DMS114 treated with DMSO at 0.1 percent for 48 hours (cell line): ENCODE results near the gene AEBP2.
A peak's percentile ranks its signal among the peaks of the same experiment; 100 is the strongest.

Source experiments
- DNase-seq: peaks from one replicate; lab custom pipeline; 2025; ENCODE audit not compliant: unreplicated experiment; lab: John Stamatoyannopoulos, UW

The AEBP2 gene

DNA sequence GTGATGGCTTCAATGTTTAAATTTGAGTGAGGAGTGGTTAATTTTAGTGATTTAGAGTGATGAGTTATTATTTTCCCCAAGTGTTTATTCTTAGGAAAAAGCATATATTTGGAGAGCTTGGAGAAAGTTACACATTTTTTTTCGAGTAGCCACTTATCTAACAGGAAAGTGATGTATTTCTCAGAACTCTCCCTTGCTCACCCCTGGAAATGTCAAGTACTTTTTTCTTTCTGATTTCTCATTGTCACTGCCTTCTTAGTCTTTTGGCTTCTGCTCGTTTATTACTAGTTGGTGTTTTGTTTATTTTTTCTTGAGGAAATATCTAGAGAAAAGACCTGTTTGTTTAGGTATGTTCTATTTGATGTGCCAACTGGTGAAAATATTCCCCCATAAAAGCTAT, 58.8 kb downstream of the AEBP2 start:
- no peak for DNase-seq

DNA sequence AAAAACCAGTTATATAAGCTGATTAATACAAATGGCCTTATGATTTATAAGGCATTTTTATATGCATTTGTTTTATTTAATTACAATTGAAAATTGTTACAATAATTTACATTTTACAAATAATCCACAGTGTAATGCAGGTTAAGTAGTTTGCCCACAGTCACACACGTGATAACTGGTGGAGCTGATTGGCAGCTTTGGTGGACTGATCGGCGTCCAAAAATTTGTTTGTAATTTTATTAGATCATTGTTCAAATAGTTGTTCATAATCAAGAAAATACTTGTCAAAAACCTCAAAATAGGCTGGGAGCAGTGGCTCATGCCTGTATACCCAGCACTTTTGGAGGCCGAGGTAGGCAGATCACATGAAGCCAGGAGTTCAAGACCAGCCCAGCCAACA, 59.7 kb downstream of the AEBP2 start:
- no peak for DNase-seq

DNA sequence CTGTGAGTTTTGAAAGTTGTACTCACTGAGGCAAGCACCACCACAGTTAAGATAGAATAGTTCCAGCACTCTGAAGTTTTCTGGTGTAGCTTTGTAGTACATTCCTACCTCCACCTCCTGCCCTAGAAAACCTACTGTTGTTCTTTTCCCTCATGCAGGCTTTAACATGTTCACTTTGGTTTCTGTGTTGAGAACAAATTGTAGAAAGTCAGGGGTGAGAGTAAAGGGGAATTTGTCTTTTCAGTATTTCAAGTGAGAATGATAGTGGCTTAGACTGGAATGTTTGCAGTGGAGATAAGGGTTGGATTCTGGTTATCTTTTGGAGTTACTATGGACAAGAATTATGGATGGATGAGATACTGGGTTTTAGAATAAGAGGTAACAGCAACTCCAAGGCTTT, 67.2 kb downstream of the AEBP2 start:
- no peak for DNase-seq

DNA sequence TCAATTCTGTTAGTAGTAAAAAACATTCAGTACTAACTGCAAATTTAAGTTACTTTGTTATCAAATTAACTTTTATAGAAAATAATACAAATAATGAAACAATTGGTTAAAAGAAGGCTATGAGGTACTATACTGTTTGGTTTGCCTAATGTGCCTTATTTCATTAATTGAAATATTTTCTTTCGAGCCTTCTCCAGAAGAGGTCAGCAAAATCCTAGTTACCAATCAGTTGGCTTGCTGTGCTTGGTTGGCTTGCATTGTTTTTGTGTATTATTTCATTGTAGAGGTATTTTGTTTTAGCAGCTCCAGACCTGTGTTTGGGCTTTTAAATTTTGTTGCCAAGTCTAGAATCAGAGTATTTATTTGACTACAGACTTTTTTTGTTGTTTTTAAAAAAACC, 68.5 kb downstream of the AEBP2 start:
- no peak for DNase-seq

DNA sequence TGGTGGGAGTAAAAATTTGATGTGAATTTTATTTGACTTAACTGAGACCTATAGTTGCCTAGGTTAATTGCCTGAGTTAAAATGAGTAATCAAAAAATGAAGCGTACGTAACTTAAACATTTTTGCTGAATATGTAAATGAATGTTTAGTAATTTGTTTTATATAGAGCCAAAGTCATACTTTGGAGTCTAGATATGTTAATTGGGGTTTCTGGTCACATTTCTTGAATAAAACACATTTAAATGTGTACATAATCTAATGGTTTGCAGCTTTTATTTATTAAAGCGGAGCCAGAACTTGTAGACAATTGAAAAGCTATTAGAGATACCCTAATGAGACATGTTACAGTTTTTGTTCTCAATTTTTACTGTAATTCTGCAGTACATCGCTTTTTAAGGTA, 71.2 kb downstream of the AEBP2 start:
- DNase-seq: no peak

DNA sequence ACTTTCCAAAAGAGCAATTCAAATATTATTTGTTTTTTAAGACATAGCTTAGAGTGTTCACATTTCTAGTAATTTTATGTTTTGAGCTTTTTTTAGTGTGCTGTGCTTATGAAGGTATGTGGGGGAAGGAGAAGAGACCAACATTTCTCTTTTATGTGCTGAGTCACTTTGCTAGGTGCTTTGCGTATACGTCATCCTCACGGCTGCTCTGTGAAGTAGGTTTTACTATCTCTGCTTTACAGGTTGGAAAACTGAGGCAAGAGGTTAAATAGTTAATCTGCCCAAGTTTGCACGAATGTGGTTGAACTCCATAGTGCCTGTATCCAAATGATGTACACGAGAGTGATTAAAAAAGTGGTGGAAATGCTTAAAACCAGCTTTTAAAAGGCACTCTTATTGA, 75.9 kb downstream of the AEBP2 start:
- no peak for DNase-seq

DNA sequence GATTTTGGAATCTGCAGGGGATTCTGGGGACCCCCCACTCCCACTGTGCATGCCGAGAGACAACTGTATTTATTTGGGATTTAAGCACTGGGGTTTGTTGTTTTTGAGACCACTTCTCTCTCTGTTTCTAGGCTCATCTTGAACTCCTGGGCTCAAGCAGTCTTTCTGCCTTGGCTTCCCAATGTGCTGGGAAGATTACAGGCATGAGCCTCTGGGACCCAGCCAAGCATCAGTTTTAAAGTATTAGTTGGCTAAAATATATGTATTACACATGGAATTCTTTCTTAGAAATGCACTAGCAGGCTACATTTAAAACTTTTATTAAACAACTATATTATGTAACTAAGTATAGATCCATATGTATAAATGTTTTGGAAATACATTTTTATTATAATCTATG, 78.3 kb downstream of the AEBP2 start:
- DNase-seq: no peak

DNA sequence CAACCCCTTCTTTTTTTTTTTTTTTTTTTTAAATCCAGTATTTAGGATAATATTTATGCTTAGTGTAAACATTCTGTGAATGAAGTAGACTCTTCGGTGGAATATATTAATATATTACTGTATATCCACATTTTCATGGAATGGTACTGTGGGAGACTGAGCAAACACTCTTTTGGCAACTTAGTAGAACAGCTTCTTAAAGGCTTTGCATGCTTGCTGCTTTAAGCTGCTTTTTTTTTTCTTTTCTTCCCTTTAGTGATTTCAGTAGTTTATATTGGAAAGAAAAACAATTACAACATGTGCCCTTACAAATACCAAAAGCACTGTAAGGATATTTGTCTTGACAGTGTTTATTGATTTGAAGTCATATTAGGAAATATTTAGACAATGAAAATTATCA, 78.9 kb downstream of the AEBP2 start:
- no peak for DNase-seq

DNA sequence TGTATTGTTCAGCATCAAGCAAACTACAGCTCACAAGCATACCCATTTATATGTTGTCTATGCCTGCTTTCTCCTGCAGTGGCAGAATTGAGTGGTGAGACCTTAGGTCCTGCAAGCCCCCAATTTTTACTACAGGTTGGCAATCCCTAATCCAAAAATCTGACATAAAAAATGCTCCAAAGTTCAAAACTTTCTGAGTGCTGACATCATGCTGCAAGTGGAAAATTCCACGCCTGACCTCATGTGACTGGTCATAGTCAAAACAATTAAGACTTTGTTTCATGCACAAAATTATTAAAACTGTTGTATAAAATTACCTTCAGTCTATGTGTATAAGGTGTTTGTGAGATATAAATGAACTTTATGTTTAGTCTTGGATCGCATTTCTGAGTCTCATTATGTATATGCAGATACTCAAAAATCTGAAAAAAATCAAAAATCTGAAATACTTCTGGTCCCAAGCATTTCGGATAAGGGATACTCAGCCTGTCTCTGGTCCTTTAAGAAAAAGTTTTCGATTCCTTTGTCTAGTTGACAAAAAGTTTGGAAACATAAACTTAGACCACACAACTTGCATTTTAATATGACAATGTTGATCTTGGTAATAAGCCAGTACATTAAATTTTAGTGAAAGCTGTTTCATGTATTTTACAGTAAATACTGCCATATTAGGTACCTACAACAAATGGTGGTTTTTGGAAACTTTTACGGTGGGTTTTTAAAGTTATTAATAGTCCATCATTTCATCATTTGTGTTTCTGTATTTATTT, 81.5 kb downstream of the AEBP2 start:
- DNase-seq: no peak

DNA sequence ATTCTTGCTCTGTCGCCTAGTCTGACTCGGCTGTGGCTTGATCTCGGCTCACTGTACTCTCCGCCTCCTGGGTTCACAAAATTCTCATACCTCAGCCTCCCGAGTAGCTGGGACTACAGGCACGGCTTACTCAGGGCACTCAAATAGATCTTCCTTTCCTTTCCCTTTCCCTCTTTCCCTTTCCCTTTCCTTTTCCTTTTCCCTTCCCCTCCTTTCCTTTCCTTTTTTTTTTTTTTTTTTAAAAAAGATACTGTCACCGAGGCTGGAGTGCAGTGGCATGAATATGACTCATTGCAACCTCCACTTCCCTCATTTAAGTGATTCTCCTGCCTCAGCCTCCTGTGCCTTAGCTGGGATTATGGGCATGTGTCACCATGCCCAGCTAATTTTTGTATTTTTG, 86.0 kb downstream of the AEBP2 start:
- DNase-seq: no peak

DNA sequence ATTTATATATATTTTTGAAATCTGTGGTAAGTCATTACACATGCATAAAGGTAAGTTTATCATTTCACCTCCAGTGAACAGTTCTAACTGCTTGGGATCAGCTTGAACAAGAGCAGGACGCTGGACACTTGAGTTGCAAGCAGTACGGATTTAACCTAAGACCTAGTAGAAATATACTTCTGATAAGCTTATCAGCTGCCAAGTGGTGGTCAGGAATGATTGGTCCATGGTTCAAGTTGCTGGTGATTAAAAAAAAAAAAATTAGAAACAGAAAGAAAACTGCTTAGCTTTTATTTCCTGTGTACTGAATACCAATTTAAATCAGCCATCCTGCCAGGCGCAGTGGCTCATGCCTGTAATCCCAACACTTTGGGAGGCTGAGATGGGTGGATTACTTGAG, 88.6 kb downstream of the AEBP2 start:
- DNase-seq: no peak

DNA sequence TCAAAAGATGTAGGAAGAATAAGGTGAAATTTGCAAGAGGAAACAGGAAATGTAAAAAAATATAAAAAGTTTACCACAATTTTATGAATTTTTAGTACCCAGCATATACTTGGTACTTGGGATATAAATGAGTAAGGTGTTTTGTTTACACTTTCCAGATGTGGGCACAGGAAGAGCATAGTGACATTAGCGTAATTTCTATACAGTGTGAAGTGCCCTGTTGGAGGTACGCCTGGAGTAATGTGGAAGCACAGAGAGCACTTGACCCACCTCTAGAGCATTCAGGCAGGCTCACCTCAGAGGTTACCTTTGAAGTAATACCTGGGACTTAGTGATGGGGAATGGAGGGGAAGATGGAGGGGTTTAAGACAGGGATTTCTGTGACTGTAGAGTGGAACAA, 89.5 kb downstream of the AEBP2 start:
- no peak for DNase-seq

DNA sequence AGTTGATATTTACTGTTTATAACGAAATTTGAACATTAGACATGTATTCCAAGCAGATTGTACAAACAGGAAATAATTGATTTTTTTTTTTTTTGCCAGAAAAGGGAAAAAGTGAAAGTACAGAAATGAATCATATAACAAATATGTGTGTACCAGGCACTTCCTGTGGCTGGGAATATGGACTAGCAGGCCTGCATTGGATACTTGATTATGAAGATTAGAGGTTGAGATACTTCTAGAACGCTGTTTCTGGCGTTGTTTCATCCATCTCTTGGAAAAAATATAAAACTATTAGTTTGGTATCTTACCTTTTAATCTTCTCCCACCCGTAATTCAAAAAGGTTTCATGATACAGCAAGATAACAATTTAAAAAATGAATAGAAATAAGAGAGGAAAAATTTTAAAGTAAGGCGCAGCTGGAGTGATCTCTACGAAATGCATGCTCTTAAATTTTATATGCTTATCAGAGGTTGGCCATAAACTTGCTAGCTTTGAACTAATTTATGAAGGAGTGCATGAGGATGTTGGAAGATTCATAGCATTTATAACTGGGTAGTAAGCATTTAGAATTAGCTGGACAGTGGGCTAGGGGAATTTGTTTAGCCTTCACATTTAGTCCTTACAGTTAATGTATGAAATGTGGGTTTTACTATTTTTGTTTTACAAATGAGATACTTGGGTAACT, 90.8 kb downstream of the AEBP2 start:
- no peak for DNase-seq

DNA sequence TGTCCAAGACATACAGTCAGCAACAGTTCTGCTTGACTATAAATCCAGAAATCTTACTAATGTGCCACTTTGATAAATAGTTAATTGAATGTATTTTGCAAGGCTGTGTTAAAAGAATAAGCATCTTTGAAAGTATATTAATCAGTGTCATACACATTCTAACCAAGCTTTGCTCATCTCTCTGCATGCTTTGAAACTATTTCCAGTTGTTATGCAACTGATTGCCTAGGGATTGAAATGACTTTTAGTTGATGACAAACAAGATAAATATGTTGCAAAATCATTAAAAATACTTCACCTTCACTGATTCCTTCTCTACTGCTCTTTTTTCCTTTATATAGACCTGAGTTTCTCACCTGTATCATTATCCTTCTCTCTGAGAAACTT, 91.3 kb downstream of the AEBP2 start:
- no peak for DNase-seq

DNA sequence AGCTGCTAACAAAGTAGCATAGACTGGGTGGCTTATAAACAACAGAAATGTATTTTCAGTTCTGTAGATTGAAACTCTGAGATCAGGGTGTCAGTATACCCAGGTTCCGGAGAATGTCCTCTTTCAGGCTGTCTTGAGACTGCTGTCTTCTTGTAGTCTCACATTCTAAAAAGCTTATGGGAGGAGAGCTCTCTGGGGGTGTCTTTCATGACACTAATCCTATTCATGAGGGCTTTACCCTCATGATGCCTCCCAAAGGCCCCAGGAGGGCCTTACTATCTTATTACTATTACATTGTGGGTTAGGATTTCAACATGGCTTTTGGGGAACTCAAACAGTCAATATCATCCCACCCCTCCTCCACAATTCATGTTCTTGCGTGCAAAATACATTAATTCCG, 94.3 kb downstream of the AEBP2 start:
- no peak for DNase-seq

DNA sequence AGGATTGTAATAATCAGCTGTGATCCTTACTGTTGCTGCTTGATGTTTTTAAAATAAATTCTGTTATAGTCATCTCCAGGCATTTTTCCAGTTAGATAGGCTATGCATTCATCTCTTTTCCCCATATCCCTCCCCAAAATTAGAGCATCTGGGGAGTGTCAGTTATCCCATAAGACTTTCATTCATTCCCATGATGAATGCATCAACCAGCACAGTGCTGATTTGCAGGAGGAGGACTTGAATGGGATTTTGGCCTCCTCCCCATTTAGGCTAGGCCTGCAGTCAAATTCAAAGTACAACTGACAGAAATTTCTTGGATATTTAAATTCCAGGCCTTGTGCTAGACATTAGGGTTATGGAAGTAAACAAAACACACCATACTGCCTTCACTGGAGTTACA, 99.8 kb downstream of the AEBP2 start:
- no peak for DNase-seq

DNA sequence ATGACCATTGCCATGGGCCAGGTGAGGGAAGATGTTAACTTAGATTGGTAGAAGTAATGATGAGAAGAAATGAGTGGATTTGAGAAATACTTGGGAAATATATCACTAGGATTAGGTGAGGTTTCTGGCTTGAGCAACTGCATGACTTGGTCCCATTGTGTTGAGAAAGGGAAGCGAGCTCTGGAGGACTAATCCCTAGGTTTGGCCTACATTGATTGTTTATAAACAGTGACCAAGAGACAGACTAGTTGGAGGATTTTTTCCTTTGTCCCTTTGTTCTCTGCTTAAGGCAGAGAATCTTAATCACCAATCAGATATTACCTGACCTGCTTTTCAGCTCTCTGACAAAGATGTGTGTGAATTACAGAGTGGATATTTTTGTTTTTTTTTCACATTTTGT, 100.5 kb downstream of the AEBP2 start:
- DNase-seq: no peak

DNA sequence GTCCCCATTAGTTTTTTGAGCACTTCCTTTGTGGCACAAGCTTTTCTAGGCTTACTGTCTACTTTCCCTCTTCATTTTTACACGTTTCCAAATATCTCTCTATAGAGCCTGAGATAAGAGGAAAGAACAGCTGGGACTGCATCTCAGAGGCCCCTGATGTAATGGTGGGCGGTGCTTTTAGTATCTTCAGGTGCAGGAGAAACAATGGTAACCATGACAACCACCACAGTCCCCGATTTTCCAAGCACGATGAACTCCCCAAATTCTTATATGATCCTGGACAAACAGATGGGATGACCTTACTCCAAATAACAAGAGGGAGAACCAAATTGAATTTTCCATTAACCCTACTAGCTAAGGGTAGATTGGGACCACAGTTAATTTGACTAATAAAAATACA, 103.3 kb downstream of the AEBP2 start:
- no peak for DNase-seq

DNA sequence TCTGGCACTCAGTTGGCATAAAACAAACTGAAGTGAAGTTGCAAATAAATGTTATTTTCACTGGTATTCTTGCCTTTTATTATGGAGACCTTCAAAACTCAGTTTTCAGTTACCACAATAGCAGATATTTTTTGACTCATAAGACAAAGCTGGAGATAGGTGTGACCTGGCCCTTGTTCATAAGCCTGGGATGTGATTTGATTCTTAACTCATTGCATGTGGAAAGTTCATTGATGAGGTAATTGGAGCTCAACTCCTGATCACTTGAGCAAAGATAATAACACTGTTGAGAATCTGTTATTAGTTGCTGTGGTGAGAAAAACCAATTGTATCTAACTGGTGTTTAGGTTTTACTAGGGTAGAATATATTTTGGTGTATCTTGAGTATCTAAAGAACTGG, 105.1 kb downstream of the AEBP2 start:
- DNase-seq: no peak

DNA sequence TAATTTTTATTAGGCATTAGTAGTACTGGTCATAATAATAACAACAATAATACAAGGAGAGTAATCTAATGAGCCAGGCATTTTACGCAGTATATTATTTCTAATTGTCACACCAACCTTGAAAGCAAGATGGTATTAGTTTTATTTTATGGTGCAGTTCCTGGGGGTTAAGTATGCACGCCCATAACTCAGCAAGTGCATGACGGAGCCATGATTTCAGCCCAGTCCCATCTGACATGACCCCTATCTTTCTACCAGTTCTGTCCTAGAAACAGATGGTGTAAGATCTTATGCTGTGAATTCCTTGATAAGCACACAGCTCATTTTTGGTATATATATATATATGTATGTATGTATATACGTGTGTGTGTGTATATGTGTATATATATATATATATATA, 106.0 kb downstream of the AEBP2 start:
- no peak for DNase-seq

DNA sequence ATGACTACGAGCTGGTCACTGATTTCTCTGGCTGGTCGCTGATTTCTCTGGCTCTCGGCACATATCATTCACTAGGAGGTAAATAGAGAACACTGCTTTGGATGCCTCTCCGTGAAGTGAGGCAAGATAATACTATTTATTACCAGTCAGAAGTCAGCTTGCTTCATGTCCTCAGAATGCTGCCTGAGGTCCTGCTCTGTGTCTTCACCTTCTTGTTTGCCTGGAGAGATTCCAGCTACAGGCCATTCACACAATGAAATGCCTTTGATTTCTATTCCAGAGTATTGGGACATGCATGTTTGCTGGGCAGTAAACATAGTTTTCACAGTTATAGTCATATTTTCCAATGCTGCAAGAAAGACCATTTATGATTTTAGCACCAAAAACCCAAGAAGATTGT, 106.7 kb downstream of the AEBP2 start:
- DNase-seq: no peak

DNA sequence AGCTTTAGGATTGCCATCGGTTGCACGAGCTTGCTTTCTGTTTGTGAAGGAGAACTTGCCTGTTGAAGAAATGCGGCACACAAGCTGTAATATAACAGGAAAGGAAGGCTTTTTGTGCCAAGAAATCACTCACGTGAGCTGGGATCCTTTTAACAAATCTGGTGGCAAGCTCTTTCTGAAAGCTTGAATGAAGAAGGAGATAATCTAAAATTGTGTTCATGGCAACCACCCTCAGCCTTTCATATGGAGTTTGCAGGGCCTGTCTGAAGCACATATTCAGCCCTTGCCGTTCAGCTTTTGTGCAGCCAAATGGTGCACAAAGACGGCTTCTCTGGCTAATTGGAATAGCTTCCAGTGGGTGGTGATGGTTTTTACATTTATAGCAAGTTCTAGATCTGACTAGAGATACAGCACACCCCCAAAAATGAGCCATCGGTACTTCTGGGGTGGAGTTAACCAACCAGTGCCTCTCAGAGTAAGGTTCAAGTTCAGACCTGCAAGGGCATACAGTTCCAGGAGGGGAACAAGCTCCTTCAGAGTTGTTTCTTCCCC, 107.4 kb downstream of the AEBP2 start:
- DNase-seq: peak; percentile 60

DNA sequence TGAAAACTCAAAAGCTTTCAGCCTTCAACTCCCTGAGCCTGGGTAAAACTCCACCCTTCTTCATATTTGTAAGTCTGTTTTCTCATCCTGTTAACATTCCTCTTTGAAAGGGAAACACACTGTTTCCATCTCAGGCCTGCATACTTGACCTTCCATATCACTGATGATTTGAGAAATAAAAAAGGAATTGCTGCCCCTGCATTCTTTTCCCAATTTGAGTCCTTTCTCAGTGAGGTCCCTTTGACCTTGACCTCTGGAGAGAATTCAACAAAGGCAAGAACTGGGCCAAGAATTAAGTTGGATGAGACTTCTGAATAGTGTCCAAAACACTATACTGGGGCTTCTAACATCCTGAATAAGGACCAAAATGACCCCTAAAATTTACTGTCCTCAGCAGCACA, 108.0 kb downstream of the AEBP2 start:
- peak; percentile 61 for DNase-seq
